Measurements from ENCODE around the gene DPEP2NB.

DPEP2NB gene

DNA sequence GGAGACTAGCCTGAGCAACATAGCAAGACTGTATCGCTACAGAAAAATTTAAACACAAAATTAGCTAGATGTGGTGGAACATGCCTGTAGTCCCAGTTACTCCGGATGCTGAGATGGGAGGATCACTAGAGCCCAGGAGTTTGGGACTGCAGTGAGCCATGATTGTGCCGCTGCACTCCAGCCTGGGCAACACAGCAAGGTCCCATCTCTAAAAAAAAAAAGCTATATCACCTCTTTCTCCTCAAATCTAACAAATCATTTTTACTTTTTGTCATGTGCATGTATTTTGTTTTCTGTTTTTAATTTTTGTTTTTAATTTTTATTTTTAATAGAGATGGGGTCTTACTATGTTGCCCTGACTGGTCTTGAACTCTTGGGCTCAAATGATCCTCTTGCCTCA lies 13.3 kb upstream of the DPEP2NB start:
- Histone ChIP-seq H3K4me3 (ENCODE audit: low read depth in 1 of 2, low read length in 1 of 2) (no peak overlapping the region), H3K27me3 (no peaks in the 10 kb centered on the region), H3K36me3 (peaks cover 12% of the 10 kb centered on the region), H3K27ac (no peak overlapping the region), H3K4me1 (ENCODE audit: control insufficient read depth in 1 of 2, insufficient read depth in 1 of 2, low read depth in 1 of 2, low read length in 1 of 2) (peaks cover 11 to 15% of the 10 kb centered on the region in 2 experiments), H3K9me3 (no peaks in the 10 kb centered on the region)
- TF ChIP-seq CTCF (IDR thresholded peaks at IDR 0.05) = no peak

GRCh38 chr16:68022728-68023537 lies 7.2 kb upstream of the DPEP2NB start, which contains the start of the genes DDX28 and DUS2:
TSS of gene DDX28 (minus strand) at chr16:68023232. CDS start at chr16:68023202, 30 bp downstream.
TSS of gene DUS2 (plus strand) at chr16:68023284. CDS start at chr16:68038024, 14,740 bp downstream.
- Histone ChIP-seq H3K27ac (peak within 1 kb of the TSS; percentile 93), H3K27me3 (no peaks in the 10 kb centered on the region), H3K4me1 (ENCODE audit: control insufficient read depth in 1 of 2, insufficient read depth in 1 of 2, low read depth in 1 of 2, low read length in 1 of 2) (peaks cover 39 to 40% of the 10 kb centered on the region in 2 experiments), H3K4me3 (ENCODE audit: low read depth in 1 of 2, low read length in 1 of 2) (peak within 1 kb of the TSS; percentile 96 to 97), H3K9me3 (no peaks in the 10 kb centered on the region), H3K36me3 (peaks cover 4% of the 10 kb centered on the region)
- peak; percentile 29 for TF ChIP-seq CTCF (IDR thresholded peaks at IDR 0.05)

GRCh38 chr16:68022278-68022727 lies 6.6 kb upstream of the DPEP2NB start:
- no peak for TF ChIP-seq CTCF (IDR thresholded peaks at IDR 0.05)

DNA sequence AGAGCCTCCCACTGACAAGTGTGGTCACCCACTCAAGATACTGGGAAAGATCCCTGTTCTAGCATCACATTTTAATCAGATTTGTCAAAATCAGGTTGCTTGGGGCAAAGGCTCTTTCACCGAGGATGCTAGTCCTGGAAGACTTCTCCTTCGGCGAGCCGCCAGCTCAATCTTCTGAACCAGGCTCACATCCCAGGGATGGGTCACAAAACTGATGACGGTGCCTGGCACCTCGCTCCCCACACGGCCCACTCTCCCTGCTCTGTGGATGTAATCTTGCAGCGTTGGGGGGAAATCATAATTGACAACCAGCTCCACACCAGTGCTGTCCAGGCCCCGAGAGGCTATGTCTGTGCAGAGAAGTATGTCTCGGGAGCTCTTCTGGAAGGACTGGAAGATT lies 5.8 kb upstream of the DPEP2NB start:
- peaks cover 39 to 40% of the 10 kb centered on the region in 2 experiments for H3K4me1 ChIP-seq (ENCODE audit: control insufficient read depth in 1 of 2, insufficient read depth in 1 of 2, low read depth in 1 of 2, low read length in 1 of 2)
- no peak for TF ChIP-seq CTCF (IDR thresholded peaks at IDR 0.05)
- no peaks in the 10 kb centered on the region for H3K27me3 ChIP-seq
- no peaks in the 10 kb centered on the region for H3K36me3 ChIP-seq
- no peaks in the 10 kb centered on the region for H3K9me3 ChIP-seq
- peak overlapping the region; percentile 96 to 97 for H3K4me3 ChIP-seq (ENCODE audit: low read depth in 1 of 2, low read length in 1 of 2)
- H3K27ac ChIP-seq = peak overlapping the region; percentile 93

More at GRCh38 chr16:68022278-68022727, 6.6 kb upstream of the DPEP2NB start:
- H3K4me1 ChIP-seq (ENCODE audit: control insufficient read depth in 1 of 2, insufficient read depth in 1 of 2, low read depth in 1 of 2, low read length in 1 of 2) = peaks cover 39 to 40% of the 10 kb centered on the region in 2 experiments
- H3K27me3 ChIP-seq = no peaks in the 10 kb centered on the region
- H3K4me3 ChIP-seq (ENCODE audit: low read depth in 1 of 2, low read length in 1 of 2) = peak overlapping the region; percentile 96 to 97
- H3K9me3 ChIP-seq = no peaks in the 10 kb centered on the region
- H3K27ac ChIP-seq = peak overlapping the region; percentile 93
- no peaks in the 10 kb centered on the region for H3K36me3 ChIP-seq

DNA sequence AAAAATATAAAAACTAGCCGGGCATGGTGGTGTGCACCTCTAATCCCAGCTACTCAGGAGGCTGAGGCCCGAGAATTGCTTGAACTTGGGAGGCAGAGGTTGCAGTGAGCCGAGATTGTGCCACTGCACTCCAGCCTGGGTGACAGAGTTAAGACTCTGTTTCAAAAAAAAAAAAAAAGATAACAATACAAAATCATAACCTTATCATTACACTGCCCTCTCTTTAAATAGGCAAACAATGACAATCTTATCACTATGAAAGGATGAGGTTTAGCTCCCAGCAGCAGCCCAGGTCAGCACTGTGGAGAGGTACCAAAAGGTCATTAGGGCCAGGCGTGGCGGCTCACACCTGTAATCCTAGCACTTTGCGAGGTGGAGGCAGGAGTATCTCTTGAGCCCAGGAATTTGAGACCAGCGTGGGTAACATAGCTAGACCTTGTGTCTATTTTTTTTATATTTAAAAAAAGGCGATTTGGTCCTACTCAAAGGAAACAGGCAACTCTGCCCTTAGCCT lies 3.5 kb upstream of the DPEP2NB start:
- Histone ChIP-seq H3K27ac (no peak overlapping the region), H3K4me3 (ENCODE audit: low read depth in 1 of 2, low read length in 1 of 2) (no peak overlapping the region), H3K36me3 (no peaks in the 10 kb centered on the region), H3K4me1 (ENCODE audit: control insufficient read depth in 1 of 2, insufficient read depth in 1 of 2, low read depth in 1 of 2, low read length in 1 of 2) (peaks cover 44 to 45% of the 10 kb centered on the region in 2 experiments), H3K27me3 (no peaks in the 10 kb centered on the region), H3K9me3 (no peaks in the 10 kb centered on the region)
- no peak for TF ChIP-seq CTCF (IDR thresholded peaks at IDR 0.05)

Measured in neutrophil (primary cell).